AG09319 (cell line): Measurements from ENCODE around the gene RASSF5.
A peak's percentile ranks its signal among the peaks of the same experiment; 100 is the strongest.

Experiments
- DNase-seq: peaks from one replicate; pipeline ENCODE4 v3.0.0-alpha.2; 2010; ENCODE audit warnings: low read depth; ENCODE audit errors: extremely low read depth
- TF ChIP-seq, protein P1 (sequence below): IDR thresholded peaks from 2 replicates; pipeline ENCODE4 v1.5.1; 2011; ENCODE audit warnings: low read depth, mild to moderate bottlenecking, inconsistent platforms, low read length, moderate library complexity

RASSF5 gene

DNA sequence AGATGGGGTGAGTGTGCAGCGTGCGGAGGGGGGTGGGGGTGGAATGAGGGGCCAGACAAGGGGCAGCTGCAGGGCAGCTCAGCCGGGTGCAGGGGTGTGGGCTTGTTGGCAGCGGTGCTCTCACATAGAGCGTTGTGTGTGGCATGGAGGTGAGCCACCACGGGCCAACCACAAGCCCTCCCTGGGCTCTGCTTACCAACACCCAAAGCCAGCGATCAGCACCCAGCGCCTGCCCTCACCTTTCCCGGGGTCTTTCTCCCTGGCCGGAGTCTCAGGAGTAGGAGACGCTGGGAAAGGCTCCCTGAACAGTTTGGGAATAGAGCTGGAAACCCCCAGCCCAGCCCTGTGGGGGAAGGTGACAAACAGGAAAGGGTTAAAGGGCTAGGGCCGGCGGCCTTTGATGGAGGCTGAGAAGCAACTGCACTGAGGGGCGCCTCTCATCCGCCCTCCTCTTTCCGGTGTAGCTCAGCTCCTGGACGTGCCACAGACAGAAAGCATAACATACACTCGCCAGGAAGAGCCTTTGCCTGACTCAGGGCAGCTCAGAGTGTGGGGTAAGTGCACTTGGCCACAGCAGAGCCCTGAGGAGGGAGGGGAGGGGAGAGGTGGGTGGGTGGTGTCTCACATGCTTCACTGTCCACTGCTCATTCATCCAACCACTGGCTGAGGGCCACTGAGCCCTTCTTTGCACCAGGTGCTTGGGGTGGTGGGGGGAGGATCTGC lies 36.5 kb upstream of the RASSF5 start:
- peak; percentile 15 for DNase-seq

DNA sequence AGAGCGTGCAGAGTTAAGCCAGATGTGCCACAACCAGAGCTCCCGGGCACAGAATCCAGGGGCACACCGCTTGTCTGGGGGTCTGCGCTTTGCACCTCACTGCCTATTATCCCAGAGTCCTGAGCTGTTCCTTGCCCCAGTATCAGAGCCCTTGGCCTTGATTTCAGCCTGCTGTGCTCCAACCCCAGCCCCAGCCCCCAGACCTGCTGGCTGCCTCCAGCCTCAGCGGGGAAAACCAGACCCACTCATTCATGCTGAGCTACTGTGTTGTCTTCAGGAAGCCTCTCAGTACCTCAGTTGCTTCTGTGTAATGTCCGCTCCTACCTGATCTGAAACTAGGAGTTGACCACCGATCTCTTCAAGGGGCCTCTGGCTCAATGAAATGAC lies 35.9 kb upstream of the RASSF5 start:
- no peak for DNase-seq
- TF ChIP-seq, protein P1, sequence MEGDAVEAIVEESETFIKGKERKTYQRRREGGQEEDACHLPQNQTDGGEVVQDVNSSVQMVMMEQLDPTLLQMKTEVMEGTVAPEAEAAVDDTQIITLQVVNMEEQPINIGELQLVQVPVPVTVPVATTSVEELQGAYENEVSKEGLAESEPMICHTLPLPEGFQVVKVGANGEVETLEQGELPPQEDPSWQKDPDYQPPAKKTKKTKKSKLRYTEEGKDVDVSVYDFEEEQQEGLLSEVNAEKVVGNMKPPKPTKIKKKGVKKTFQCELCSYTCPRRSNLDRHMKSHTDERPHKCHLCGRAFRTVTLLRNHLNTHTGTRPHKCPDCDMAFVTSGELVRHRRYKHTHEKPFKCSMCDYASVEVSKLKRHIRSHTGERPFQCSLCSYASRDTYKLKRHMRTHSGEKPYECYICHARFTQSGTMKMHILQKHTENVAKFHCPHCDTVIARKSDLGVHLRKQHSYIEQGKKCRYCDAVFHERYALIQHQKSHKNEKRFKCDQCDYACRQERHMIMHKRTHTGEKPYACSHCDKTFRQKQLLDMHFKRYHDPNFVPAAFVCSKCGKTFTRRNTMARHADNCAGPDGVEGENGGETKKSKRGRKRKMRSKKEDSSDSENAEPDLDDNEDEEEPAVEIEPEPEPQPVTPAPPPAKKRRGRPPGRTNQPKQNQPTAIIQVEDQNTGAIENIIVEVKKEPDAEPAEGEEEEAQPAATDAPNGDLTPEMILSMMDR = no peak

More for the DNA sequence above, 36.5 kb upstream of the RASSF5 start:
- TF ChIP-seq, protein P1 = no peak

DNA sequence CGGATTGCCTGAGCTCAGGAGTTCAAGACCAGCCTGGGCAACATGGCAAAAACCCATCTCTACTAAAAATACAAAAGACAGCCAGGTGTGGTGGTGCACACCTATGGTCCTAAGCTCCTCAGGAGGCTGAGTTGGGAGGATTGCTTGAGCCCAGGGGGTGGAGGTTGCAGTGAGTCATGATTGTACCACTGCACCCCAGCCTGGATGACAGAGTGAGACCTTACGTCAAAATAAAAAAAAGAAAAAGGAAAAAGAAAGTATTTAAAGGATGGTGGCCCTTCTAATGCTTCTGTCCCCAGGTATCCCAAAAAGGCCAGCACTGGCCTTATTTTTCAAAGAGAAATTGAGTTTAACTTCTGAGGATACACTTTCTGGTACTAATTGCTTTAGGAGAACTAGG lies 35.3 kb upstream of the RASSF5 start:
- TF ChIP-seq, protein P1 = no peak
- DNase-seq = no peak

DNA sequence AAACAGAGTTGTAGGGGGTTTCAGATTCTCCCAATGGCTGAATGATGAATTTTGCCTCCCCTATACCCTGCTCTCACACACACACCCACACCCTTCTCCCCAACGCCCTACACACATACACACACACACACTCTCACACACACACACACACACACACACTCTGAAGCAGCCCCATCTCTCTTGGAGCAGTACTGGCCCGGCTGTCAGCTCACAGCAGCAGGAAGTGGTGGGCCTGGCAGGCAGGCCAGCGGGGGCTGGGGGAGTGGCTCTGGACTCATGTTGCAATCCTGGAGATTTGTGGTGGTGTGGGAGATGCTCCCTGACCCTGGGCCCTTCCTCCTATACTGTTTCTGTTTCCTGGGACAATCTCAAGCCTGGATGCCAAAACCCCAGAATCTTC lies 34.9 kb upstream of the RASSF5 start:
- TF ChIP-seq, protein P1 = no peak
- DNase-seq = peak; percentile 29

DNA sequence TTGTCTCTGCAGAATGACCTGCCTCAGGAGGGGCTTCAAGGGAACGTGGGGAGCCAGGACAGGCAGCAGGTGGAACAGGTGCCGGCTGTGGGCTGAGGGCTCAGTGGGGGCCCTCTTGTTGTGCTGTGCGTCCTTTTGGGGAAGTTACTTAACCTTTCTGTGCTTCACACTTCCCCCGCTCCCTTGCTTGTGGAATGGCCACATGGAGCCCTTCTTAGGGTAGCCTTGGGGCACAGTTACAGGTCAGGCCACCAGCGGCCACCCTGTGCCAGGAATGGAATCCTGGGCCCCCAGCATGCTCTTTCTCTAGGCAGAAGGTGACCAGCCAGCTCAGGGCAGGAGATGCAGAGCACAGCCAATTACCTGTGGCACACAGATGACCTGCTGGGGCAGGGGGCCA lies 34.4 kb upstream of the RASSF5 start:
- TF ChIP-seq, protein P1 = no peak
- no peak for DNase-seq

DNA sequence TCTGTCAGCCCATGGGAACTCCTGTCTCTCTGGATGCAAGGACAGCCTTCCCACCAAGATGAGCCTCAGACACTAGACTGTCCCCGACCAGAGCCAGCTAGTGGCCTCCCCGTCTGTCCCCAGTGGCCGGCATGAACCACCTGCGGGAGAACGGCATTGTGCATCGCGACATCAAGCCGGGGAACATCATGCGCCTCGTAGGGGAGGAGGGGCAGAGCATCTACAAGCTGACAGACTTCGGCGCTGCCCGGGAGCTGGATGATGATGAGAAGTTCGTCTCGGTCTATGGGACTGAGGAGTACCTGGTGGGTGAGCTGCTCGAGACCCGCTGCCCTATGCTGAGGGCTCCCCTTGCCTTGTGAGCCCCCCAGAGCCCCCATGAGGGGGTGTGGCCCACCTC lies 31.3 kb upstream of the RASSF5 start:
- no peak for DNase-seq
- TF ChIP-seq, protein P1 = no peak

DNA sequence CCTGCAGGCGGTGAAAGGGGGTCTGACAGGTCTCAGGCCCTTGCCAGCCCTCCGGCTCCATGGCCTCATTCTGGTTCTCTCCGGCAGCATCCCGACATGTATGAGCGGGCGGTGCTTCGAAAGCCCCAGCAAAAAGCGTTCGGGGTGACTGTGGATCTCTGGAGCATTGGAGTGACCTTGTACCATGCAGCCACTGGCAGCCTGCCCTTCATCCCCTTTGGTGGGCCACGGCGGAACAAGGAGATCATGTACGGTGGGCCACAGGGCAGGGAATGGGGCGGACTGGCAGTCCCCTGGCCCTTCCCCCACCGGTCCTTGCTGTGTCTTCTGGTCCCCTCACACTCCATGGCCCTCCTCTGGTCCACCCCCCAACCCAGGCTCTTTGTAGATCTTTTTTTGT lies 30.7 kb upstream of the RASSF5 start:
- no peak for DNase-seq
- TF ChIP-seq, protein P1 = no peak
